HG02884 (cell line): Measurements from ENCODE around the gene ANKS1A.

Experiments used
- ATAC-seq: cut with Tn5 transposase; IDR thresholded peaks from one replicate; pipeline ENCODE4 v1.9.1; 2021; ENCODE audit warnings: mild to moderate bottlenecking, moderate library complexity; ENCODE audit not compliant: unreplicated experiment

ANKS1A gene

DNA sequence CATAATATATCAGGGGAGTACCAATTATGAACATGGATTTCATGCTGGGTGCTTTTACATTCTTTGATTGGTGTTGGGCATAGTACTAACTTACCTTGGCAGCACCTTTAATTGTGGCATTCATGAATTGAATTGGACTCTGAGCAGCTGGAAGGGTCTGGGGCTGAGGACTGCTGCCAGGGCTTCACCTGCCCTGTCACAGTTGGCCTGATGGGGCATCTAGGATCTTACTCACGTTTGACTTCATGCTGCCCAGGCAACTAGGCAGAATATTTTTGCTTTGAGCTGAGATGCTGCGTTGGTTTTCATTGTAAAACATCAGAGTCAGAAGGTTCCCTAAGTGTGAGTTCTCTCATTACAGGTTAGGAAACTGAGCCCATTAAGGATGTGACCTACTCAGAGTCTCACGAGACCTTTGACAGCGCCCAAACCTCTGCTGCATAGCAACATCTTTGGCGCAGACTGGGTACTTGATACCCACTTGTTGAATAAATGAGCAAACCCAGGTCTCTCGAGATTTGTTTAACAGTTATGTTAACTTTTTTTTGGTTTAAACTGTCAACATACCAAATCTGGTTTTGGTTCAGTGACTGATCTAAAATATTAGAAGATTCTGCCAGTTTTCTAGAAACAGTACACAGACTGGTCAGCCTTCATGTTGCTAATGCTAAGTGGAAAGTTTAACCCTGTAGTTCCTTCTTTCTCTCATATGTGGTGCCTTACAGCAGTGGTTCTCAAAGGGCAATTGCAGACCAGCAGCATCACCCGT is 147.2 kb downstream of the ANKS1A start:
- ATAC-seq, result no peak

DNA sequence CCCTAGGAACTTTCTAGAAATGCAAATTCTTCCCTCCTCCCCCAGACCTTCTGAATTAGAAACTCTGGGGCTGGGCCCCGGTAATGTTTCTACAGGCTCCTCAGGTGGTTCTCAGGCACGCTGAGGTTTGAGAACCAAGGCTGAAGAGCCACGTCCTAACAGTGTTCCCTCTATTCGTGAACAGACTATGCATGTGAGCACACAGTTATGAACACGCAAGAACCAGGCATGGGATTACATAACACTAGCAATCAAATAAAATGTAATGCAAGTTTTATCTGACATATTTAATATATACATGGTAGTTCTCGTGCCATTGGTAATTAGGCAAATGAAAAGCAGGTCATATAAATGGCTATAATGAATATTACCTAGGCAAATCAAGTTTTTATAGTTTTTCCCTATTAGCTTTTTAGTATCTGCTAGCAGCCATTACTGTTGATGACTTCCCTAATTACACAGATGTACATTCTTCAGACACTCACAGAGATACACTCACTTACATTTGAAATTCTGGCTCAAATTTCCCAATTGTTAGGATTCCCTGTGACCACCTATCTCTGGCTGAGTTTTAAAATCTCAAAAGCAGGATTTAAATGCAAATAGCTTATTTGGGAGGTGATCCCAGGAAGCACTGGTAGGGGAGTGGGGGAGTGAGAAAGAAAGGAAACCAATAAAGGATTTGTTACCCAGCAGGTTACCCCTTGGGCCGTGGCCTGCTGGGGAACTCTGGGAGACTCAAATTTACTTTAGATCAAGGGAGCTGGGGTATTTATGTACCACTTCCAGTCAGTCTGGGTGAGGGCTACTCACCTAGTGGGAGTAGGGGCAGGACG is 148.0 kb downstream of the ANKS1A start:
- no peak for ATAC-seq

DNA sequence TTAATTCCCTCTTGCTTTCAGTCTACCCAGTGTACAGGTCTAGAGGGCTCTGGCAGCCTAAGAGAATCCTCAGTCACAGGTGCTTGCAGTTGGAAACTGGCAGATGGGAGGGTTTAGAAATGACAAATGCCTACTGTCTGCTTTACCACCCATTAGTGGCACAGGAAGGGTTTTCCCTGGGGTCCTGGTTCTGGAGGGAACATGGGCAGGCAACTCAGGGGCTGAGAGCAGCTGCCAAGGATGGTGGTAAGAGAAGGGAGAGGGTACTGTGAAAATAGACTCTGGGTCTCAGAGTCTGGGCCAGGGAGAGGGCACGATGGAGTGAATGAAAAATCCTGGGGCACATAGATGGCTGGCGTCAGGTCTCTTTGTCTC is 148.6 kb downstream of the ANKS1A start:
- ATAC-seq, result no peak

DNA sequence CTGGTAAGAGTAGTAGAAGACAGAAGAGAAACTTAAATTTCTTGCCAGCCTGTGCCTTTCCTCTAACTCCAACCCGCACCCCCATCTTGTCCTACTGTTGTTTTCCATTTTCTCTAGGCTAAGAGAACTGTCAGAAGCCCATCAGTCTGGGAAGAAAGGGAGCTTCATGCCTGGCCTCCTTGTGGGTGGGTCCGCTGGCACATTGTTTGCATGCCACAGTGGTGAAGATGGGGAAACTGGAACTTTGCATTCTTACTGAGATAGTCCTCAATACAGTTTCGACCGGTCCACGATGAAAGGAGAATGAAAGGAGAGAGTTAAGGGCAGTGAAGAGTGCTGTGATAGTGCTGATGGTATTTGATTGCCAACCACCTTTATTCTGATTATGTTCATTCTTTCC is 149.0 kb downstream of the ANKS1A start:
- ATAC-seq, result no peak

DNA sequence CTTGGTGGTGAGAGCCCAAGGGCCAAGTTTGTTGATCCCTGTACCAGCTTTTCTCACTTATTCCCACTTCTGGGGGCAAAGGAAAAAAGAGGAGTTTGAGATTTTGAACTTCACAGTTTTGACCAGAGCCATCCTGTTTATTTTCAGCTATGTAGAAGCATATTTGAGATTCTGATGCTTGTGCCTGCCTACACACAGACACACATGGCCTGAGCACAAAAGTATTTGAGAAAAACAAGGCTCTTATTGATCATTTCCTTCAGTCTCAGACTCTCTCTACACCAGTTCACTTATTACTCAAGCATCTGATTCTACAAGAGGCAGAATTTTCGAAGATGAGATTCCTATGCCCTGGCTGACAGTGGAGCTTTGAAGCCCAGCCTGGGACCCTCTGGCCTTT is 151.3 kb downstream of the ANKS1A start:
- ATAC-seq, result no peak

DNA sequence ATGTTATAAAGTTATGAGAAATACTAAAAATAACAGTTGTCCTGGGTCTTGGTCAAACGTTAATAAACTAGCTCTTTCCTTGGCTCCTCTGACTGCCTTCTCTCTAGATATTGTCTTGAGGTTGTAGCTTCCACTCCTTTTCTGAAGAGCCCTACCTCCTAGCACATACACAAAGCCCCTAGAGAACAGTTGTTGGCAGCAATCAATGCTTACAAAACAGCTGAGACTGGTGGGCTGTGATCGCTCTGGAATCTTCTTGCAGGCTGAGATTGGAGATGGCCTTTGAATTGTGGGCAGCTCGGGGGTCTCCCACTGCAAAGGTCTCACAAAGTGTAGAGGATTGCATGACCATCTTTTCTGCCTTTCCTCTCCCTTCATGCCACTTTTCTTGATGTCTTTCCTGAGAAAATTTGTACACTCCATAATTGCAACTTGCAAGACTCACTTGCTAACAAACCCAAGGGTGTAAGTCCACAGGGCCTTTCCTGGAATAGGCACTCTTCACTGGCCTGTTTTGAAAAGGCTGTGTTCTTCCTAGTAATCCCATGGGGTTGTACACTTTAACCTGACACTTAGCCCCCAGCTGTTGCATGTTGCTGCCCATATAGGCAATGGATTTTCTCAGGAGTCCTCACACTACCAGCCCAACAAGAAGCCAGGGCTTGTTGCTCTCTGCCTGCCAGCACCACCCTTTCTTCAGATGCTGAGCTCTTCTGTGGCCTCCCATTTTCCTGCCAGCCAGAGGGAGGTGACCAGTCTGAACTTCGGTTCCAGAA is 152.2 kb downstream of the ANKS1A start:
- ATAC-seq, result no peak

DNA sequence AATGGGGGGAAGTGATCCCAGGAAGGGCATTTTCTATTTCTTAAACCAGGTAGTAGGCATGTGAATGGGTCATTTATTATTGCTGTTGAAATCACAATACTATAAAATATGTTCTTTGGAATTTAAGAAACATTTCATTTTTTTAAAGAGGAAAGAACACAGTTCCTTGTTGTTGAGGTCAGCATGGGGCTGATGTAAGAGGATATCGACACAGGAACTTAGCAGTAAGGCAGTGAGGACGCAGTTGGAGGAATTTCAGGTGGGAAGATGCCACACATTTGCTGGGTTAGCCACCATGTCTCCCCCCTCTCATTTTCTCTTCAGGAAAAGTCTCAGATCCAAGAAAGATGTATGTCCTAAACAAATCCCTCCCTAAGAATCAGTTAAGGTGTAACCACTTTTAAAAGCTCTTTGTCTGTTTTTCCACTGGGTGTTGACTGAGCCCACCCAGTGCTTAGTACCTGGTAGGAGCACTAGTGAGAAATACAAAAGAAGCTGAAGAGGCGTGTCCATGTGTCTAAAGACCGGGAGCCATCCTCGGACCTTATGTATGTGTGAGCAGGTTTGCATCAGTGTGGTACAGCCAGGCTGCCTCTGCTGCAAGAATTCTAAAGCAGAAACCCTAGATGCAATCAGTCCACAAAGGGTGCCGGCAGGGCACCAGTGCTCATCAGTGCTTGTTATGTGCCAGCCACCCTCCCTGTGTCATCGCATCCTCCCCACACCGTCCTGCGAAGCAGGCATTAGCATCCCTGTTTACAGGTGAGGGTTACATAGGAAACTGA is 153.2 kb downstream of the ANKS1A start:
- no peak for ATAC-seq

DNA sequence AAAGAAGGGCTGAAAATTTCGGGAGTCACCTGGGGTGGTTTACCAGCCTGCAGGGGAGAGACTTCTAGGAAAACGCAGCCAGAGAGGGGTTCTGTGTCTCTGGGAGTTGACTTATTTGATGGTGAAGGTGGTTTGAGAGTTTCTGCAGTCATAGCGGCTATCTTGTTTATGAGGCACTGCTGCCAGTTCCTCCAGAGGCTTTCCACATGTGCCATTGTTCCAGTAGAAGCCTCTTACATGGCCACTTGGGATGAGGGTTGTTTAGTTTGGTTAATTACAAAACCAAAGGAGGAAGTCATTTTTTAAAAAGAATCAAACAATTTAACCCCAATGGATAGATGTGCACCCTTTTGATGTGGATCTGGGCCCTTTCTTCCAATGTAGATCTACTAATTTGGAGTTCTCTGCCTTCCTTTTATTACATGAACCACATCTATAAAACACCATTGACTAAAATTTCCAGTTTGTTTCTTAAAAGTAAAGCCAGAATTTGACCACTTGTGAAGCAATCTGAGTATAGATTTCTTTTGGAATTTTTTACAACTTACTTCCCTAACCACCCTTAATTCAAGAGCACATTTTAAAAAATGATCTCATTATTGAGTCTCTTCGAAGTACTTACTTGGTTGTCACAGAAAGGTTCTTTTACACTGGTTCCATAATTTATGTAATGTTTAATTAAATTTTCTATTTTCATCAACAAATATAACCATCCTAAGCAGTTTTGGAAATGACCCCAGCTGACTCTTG is 154.5 kb downstream of the ANKS1A start:
- ATAC-seq, result no peak

DNA sequence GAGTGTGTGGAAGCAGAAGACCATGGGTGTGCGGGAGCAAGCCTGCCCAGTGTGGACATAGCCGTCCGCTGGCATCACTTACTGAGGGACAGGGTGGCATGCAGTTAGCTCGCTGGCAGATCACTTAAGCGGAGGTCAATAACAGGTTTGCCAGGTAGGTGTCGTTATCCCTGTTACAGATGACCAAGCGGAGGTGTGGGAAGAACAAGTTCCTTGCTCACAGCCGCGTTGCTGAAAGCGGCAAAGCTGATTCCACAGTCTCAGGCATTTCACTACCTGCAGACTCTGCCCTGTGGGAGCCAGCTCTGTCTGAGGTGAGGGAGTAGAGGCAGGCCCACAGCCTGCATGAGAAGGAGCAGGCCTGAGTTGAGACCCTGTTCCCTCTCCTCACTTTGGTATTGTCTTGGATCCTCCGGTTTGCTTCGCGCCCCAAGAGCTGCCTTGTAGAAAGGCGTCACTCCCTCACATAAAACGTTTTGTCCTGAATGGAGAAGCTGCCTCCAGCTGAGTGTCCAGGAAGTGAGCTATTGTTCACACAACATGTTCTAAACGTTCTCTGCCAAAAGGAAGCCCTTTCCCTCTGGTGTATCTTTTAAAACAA is 155.2 kb downstream of the ANKS1A start:
- no peak for ATAC-seq

DNA sequence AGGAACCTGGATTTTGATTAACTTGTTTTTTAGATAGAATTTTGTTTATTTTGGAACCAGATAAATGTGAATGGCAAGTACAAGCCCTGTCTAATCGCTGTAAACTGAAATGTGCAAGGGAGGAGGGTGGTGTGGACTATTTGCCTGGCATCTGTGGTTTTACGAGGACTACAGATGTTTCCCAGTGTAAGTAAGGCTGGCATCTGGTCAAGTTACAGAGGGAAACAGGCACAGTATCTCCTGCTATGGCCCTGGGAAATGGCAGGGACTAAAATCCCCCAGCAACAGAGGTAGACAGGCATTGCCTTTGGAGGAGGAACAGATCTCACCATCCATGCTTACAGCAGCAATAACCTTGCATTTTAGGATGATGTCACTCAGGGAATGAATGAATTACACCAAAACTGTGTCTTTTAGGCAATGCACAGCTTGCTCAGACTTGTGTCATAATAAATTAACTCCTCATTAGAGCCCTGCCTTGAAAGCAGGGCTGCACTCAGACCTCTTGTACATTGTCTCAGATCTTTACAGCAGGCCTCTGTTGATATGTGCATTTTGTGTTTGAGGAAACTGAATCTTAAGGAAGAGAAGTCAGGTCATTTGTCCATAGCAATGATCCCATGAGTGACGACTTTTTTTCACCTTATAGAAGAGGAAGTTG is 155.8 kb downstream of the ANKS1A start:
- no peak for ATAC-seq

DNA sequence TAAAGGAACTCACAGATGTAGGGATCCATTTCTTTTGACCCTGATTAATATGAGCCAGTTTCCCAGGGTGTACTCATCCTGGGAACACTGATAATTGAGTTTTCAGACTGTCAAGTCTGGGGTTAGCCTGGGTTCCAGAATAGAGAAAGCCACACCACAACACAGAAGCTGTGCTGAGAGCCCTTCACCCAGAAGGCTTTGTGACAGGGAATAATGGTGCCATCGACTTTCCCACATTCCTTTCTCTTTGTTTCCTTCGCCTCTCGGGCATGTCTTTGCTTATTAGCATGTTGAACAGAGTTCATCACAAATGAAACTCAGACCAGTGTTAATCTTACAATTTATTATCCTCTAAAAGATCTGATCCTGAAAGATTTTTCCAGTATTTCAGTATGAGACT is 157.0 kb downstream of the ANKS1A start:
- ATAC-seq, result no peak

DNA sequence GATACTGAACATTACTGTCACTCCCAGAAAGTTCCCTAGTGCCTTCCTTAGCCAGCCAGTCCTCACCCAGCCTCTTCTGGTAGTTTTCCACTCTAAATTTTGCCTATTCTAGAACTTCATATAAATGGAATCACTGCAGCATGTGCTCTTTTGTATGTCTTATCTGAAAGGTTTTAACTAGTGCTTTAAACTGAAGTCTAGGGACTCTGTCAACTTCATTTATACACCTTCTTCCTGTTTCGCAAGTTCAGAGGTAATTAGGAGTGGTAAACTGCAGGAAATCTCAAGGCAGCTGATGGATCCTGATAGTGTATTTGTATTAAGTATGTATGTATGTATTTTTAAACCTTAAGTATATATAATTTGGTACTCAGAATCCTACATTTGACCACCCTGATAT is 157.8 kb downstream of the ANKS1A start:
- ATAC-seq, result no peak

DNA sequence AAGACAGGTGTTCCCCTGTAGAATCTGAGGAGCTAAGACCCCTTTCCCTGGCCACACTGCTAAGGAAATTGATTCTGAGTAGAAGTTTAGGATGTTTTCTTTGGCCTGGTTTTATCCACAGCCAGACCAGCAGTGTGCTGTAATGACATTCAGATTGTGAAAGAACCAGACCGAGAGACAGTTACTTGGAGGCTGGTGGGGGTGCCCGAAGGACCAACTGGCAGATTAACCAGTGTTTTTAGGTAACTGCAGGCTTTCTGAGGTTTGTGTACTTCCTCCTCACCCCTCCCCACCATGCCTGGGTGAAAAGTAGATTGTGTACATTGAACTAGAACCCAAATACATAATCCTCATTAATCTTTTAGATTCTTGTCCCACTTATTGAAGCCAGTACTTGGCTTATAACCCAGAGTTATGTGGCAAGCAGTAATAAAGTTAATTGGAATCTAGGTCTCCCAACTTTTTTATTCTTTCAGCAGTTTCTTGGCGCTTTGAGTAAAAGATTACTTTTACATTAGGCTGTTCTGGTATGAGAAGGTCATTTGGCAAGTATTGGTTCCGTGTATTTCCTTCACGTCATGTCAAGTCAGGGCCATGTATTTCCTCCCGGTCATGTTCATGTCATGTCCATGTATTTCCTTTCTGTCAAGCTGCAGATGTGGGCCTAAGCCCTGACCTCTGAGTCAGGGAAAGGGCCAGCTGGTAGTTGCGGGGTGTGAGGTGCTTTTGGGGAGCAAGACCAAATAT is 158.4 kb downstream of the ANKS1A start:
- no peak for ATAC-seq

DNA sequence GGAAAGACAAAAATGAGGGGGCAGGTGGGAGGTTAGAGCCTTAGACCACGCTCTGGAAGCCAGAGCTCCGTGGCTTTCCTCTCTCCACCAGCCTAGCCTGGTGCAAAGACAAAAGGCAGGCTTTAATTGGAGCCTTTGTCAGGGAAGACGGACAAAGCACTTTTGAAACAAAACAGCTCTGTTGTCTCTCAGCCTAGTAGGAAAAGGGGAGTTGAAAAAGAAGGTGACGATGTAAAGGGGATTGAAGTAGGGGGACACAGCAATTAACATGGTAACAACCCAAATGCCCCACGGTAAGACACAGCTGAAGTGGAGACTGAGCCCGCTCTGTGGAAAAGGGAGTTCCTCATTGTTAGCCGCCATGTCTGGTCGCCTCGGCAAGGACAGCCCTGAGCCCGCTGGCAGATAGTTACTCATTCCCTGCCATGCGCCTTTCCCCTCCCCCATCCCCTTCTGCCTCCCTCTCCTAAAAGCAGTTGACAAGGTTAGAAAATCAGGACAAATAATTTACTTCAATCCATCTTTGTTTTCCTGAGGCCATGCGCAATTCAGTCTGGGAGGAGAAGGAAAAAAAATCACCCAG is 159.1 kb downstream of the ANKS1A start:
- no peak for ATAC-seq

DNA sequence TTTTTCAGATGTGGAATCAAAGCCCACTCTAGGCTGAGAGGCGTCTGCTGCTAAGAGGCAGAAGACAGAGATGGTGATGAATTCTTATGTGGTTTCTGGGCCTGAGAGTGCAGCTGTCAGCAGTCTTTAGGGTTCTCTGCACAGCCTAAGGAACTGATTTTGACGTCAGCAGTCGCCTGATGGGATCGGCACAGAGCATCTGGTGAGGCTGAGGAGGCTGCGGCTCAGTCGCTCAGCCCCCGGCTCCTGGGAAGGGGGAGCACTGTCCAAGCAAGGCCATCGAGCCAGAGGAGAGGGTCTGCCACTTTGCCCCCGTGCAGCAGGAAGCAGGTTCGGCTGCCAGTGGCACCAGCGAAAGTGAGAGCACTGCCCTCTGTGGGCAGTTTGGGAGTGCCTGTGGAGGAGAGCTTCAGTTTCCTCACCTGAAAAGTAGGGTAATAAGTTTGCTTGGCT is 159.6 kb downstream of the ANKS1A start:
- no peak for ATAC-seq

DNA sequence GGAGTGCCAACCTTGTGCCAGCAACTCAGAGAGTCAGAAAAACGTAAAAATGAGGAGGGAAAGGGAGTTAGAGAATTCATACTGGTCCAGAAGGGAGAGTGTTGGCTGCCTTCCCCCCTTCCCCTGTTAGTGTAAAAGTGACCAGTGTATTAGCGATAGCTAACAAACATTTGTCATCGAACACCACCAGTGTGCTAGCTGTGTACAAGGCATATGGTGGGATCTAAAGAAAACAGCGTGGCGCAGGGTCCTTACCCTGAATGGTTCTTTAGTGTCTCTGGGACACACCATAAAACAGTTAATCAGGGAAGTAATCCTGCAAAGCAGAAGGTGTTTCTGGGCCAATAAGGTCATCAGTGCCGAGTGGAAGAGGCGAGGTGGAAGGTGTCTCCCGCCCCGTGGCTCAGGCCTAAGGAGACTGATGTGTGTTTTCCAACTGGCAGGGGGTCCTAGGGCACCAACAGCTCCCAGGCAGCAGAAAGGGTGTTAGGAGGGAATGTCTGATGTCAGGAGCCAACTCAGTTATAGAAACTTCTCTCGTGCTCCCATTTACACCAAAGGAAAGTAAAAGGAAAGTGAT is 160.2 kb downstream of the ANKS1A start:
- ATAC-seq, result no peak

DNA sequence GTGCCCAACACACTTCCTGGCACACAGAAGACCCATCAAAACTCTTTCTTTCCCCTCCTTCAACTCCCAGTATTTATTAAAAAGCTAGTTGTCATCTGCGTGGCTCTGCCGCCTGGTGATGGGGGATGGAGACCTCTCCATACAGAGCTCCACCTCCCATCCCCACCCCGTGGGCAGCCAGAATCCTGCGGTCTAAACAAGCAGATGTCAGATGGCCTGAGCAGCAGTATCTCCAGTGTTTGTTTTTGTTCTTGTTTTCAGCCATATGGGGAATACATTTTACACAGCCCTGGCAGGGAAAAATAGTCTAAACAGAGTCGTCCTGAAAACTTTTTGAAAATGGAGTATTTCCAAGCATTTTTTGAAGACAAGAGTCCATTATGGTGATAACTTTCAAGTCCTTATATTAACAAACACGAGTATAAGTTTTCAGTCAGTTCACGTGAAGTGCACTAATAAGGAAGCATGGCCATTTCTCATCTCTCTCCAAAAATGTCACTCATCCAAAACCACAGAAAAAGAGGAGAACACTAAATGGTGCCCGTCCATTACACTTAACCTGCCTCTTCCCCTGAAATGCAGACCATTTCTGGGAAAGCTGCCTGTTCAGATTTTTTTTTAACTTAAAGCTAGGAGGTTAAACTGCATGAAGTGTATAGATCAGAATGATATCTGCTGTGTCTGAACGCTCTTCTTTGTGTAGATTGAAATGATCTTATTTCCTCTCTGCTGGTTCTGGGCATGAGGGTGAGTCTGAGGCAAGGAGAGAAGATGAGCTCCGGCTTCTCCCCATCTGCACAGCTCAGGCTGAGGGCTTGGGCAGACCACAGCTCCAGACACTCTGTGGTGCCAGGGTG is 161.1 kb downstream of the ANKS1A start:
- no peak for ATAC-seq
